Left lung (tissue), 10 donors: ENCODE results near the gene NXF1. TPM values are rescaled to one million over a fixed set of nuclear protein-coding genes. Genes with fewer than 3 reads are reported as not detected.

Source experiments
- ATAC-seq: fragments of 200-7000 bp; cut with Tn5 transposase; one replicate; pipeline ENCODE4 v1.9.1; 2020; ENCODE audit warnings: moderate library complexity
- DNase-seq, 4 donors: peaks; one replicate each; pipeline ENCODE4 v3.0.0-alpha.2; 2013 to 2020
- H3K27ac ChIP-seq, 2 donors: fragments of 200-600 bp; sonication (generic) in 1 of 2; one replicate each; pipeline versions ENCODE4 v1.5.0 to v1.8.0; 2020 to 2021
- H3K27me3 ChIP-seq, 2 donors: fragments of 200-600 bp; sonication (generic) in 1 of 2; one replicate each; pipeline versions ENCODE4 v1.5.0 to v1.8.0; 2020 to 2021
- H3K36me3 ChIP-seq, 2 donors: fragments of 200-600 bp; sonication (generic) in 1 of 2; one replicate each; pipeline versions ENCODE4 v1.5.0 to v1.8.0; 2020 to 2021
- H3K4me1 ChIP-seq, 2 donors: fragments of 200-600 bp; one replicate each; pipeline ENCODE4 v1.8.0; 2021
- H3K4me3 ChIP-seq, 2 donors: fragments of 200-600 bp; sonication (generic) in 1 of 2; one replicate each; pipeline versions ENCODE4 v1.5.0 to v1.8.0; 2020 to 2021; ENCODE audit warnings: mild to moderate bottlenecking in 1 of 2
- H3K9me3 ChIP-seq, 2 donors: fragments of 200-600 bp; sonication (generic) in 1 of 2; one replicate each; pipeline versions ENCODE4 v1.5.0 to v1.8.0; 2020 to 2021
- intact Hi-C, 2 donors: fragments of 100-400 bp; cut with DNase I; formaldehyde crosslinking; loops; one replicate each; pipeline versions ENCODE4 v1.11.2 to v1.14.2; 2022
- polyA plus RNA-seq, 6 donors: library from polyadenylated mRNA; unstranded; fragments of 120-200 nt; gene quantifications; one replicate each; pipeline ENCODE4 v1.2.1, GENCODE V29; 2013; ENCODE audit not compliant: insufficient read length in 6 of 6
- total RNA-seq, 2 donors: library from RNA; stranded (reverse); fragmentation: NEBNext Ultra II Directional; extraction: Animal tissue kit (Norgen Biotek cat#: 25700); gene quantifications; one replicate each; pipeline ENCODE4 v1.2.1, GENCODE V29; 2021
- TF ChIP-seq, protein P1 (sequence below), 2 donors: fragments of 200-600 bp; sonication (generic) in 1 of 2; IDR thresholded peaks; one replicate each; pipeline versions ENCODE4 v1.5.0 to v1.8.0; 2021; ENCODE audit warnings: antibody characterized with exemption in 2 of 2
- donor health status: DM: no; HTN: yes; CAD: no.
- donor health status: DM: no; HTN: no; CAD: no.

NXF1 gene
- total and polyA plus RNA-seq, 8 donors = 67.8 to 157 (median 128) TPM

DNA sequence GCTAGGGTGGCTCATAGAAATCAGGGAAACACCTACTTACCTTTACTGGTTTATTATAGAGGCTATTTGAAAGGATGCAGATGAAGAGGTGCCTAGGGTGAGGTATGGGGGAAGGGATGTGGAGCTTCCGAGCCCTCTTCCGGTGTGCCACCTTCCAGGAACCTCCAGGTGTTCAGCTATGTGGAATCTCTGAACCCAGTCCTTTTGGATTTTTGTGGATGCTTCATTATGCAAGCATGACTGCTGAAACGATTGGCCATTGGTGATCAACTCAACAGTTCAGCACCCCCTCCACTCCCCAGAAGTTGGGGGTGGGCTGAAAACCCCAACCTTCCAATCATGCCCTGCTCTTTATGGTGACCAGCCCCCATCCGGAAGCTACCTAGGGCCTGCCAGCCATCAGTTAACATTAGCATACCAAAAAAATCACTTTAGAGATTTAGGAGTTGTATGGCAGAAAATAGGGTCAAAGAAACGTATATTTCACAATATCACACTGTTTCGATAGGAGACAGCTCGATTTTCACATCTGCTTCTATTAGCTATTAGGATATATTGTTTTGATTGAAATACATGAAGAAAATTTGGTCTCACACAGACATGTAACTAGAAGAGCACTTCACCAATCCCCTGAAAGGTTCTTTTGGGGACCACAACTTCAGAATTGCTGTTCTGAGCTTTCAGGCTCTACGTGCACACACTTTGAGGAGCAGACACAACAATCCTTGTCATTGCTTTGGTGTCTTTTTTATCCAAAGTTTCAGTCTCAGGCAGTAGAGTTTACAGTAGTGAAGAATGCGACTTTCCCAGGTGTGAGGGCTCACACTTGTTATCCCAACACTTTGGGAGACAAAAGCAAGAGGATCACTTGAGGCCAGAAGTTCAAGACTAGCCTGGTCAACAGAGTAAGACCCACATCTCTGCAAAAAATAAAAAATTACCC lies 47.1 kb downstream of the NXF1 start:
- Histone ChIP-seq H3K4me1 (peaks cover 13 to 30% of the 10 kb centered on the region in 2 donors), H3K4me3 (no peak overlapping the region), H3K36me3 (no peaks in the 10 kb centered on the region), H3K27ac (no peak overlapping the region), H3K9me3 (no peaks in the 10 kb centered on the region), H3K27me3 (no peaks in the 10 kb centered on the region)
- TF ChIP-seq, protein P1, sequence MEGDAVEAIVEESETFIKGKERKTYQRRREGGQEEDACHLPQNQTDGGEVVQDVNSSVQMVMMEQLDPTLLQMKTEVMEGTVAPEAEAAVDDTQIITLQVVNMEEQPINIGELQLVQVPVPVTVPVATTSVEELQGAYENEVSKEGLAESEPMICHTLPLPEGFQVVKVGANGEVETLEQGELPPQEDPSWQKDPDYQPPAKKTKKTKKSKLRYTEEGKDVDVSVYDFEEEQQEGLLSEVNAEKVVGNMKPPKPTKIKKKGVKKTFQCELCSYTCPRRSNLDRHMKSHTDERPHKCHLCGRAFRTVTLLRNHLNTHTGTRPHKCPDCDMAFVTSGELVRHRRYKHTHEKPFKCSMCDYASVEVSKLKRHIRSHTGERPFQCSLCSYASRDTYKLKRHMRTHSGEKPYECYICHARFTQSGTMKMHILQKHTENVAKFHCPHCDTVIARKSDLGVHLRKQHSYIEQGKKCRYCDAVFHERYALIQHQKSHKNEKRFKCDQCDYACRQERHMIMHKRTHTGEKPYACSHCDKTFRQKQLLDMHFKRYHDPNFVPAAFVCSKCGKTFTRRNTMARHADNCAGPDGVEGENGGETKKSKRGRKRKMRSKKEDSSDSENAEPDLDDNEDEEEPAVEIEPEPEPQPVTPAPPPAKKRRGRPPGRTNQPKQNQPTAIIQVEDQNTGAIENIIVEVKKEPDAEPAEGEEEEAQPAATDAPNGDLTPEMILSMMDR (IDR thresholded peaks at IDR 0.05) = no peak
- DNase-seq = no peak
- no peak for ATAC-seq
- intact Hi-C loops = no loop called here

DNA sequence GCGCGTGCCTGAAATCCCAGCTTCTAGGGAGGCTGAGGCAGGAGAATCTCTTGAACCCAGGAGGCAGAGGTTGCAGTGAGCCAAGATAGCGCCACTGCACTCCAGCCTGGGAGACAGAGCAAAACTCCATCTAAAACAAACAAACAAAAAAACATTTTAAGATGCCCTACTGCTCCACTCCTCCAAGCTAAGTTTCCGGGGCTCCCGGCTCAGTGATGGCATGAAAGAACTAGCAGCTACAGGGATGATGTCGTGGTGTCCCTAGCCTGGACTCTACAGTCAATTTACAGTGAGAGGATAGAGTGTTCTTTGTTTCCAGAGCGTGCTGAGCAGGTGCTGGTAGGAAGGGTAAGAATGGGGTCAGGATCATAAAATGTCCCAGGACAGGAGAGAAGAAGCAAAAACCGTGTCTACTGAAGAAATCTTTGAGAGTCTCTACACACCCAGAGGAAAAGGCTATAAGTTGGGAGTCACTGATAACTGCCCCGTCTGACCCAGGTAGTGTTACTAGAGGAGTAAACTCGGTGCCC lies 50.1 kb downstream of the NXF1 start:
- DNase-seq (no peak), ATAC-seq (no peak)
- Histone ChIP-seq H3K27ac (no peak overlapping the region), H3K4me3 (no peak overlapping the region), H3K36me3 (peaks cover 0 to 13% of the 10 kb centered on the region in 2 donors), H3K27me3 (no peaks in the 10 kb centered on the region), H3K4me1 (peaks cover 9 to 26% of the 10 kb centered on the region in 2 donors), H3K9me3 (no peaks in the 10 kb centered on the region)
- TF ChIP-seq, protein P1 (IDR thresholded peaks at IDR 0.05) = no peak
- intact Hi-C loops = no loop called here

DNA sequence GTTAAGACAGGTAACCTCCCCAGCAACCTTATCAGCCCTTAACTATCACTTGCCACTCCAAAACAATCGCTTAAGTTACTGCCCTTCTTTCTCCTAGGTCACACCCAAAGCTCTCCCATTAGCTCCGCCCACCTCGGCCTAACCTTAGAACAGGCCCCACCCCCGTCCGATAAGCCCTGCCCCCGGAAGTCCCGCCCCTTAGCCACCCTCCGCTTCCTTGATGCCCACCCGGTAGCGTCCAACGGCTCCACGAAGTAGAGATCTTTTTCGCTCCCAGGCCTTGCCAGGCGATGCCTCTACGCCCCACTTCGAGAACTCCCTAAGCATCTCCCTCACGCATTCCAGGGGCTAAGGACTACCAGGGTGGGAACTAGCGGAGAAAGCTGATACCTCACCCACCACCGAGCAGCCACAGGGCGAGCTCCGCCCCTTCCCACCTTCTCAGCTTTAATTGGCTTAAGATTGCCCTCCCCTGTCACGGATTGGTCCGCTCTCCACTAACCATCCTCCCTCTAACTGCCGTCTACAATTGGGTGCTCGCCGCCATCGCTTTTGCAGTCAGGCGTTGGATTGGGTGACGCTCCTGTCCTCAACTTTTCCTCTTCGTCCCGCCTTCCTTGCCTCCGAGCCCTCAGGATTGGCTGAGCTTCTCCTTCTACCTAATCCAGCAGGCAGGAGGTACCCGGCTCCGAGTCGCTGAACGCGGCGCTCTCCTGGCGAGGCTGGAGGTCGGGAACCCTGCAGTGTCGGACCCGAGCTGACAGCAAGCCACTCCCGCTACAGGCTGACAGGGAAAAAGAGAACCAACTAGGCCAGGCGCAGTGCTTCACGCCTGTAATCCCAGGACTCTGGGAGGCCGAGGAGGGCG lies 51.3 kb downstream of the NXF1 start, which contains the start of gene ZBTB3:
TSS of gene ZBTB3 (minus strand) at position 425 of the 868 bp plus-strand sequence. CDS start 496 bp downstream, outside the sequence.
- peak within 1 kb of the TSS; percentile 40 to 68 for H3K4me3 ChIP-seq
- DNase-seq (peak; percentile 94 to 98 (median 97)), ATAC-seq (peak; percentile 97)
- intact Hi-C loops = no loop called here
- peaks cover 0 to 13% of the 10 kb centered on the region in 2 donors for H3K36me3 ChIP-seq
- H3K27ac ChIP-seq = peak within 1 kb of the TSS; percentile 80 to 90
- H3K27me3 ChIP-seq = no peaks in the 10 kb centered on the region
- H3K9me3 ChIP-seq = no peaks in the 10 kb centered on the region
- TF ChIP-seq, protein P1 (IDR thresholded peaks at IDR 0.05) = no peak
- peaks cover 9 to 26% of the 10 kb centered on the region in 2 donors for H3K4me1 ChIP-seq

DNA sequence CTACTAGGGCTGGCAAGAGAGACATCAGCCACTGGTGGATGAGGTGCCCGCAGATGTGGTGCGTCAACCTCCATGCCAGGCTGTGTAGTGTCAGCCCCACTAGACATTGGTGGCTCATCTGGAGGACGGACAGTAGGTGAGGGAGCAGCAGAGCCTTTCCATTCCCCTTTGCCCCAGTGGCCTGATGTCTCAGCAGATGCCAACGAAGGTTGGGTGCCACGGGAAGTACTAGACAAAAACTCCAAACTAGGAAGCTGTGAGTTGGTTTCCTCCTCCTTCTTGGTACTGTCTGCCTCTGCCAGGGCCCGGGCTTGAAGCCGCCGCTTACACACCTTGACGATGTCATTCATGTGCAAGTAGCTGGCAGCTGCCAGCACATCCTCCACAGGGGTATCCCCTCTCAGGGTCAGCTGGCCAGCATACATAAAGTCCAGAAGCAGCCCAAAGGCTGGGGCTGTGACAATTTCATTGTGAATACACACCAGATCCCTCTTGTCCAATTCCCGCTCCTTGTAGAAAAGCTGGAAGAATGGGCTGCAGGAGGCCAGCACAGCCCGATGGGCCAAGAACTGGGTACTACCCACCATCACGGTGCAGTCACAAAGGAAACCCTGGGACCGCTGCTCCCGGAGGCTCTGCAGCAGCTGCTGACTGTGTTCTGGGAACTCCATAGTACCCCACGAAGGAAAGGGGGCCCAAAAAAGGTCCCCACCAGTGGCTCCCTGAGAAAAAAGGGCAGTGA lies 52.1 kb downstream of the NXF1 start:
- no peaks in the 10 kb centered on the region for H3K9me3 ChIP-seq
- ATAC-seq (no peak), DNase-seq (peak in 1 of 4 donors; percentile 38)
- TF ChIP-seq, protein P1 (IDR thresholded peaks at IDR 0.05) = no peak
- H3K27ac ChIP-seq = peak overlapping the region; percentile 80 to 90
- H3K27me3 ChIP-seq = no peaks in the 10 kb centered on the region
- intact Hi-C loops = no loop called here
- H3K4me1 ChIP-seq = peaks cover 9 to 26% of the 10 kb centered on the region in 2 donors
- peaks cover 0 to 13% of the 10 kb centered on the region in 2 donors for H3K36me3 ChIP-seq
- H3K4me3 ChIP-seq = peak overlapping the region; percentile 40 to 68
